C4-2B (cell line): ENCODE data around the gene PAK2.

Experiments
- H3K27ac ChIP-seq: fragments of 450-650 bp; 2 replicates; pipeline ENCODE4 v1.5.1; 2017
- ZFX ChIP-seq: fragments of 450-650 bp; IDR thresholded peaks from 2 replicates; pipeline ENCODE4 v1.6.1; 2017
- TF ChIP-seq, protein P1 (sequence below): fragments of 450-650 bp; conservative IDR thresholded peaks from 2 replicates; pipeline ENCODE4 v1.5.1; 2017; ENCODE audit warnings: mild to moderate bottlenecking

Gene PAK2

DNA sequence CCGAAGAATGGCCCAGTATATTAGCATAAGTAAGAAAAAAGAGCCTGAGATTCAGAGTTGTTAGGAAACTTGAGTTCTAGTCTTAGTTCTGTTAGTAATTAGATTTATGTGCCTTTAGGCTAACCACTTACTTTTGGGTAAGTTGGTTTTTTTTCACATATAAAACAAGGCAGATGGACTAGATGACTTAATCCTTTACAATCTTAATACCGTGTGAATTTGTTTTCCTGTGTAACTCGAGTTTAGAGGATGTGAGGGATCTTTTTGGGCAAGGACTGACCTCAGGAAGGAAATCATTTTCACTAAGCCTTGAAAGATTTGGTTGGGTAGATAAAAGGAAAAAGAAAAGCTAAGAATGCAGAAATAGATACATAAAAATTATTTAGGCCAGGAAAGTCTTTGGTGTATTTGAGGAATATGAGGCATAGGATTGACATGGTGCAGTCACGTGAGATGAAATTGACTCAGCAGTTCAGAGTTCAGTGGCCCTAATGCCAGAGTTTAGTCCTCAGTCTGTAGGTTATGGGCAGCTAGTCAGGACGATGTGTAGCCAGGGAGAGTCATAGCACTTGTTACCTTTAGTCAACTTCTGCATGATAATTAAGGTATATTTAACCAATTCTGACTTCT is 34.6 kb downstream of the PAK2 start:
- H3K27ac ChIP-seq = no peak overlapping the region

DNA sequence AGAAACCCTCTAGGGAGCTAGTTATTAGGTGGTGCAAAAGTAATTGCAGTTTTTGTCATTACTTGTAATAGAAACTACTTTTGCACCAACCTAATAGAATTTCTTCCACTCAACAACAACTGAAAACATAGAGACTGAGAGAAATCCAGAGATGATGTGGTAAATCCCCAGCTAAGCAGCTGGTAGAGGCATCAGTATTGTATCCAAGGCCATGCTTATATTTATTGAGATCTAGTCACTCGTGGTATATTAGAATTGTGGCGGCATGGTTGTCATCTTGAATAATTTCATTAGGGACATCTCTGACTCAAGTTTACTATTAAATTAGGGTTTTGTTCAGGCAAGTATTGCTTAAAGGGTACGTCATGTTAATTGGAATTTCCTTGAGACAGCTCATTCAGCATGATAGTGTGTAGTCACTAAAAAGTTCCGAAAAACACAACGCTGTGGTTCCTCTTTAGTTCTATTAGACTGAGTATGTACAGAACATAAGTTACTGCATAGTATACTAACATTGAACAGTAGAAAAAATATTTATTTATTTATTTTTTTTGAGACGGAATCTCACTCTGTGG is 35.3 kb downstream of the PAK2 start:
- H3K27ac ChIP-seq = no peak overlapping the region
- TF ChIP-seq, protein P1, sequence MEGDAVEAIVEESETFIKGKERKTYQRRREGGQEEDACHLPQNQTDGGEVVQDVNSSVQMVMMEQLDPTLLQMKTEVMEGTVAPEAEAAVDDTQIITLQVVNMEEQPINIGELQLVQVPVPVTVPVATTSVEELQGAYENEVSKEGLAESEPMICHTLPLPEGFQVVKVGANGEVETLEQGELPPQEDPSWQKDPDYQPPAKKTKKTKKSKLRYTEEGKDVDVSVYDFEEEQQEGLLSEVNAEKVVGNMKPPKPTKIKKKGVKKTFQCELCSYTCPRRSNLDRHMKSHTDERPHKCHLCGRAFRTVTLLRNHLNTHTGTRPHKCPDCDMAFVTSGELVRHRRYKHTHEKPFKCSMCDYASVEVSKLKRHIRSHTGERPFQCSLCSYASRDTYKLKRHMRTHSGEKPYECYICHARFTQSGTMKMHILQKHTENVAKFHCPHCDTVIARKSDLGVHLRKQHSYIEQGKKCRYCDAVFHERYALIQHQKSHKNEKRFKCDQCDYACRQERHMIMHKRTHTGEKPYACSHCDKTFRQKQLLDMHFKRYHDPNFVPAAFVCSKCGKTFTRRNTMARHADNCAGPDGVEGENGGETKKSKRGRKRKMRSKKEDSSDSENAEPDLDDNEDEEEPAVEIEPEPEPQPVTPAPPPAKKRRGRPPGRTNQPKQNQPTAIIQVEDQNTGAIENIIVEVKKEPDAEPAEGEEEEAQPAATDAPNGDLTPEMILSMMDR = no peak
- no peak for TF ChIP-seq ZFX

More for the DNA sequence above, 34.6 kb downstream of the PAK2 start:
- no peak for TF ChIP-seq ZFX
- TF ChIP-seq, protein P1 = no peak

DNA sequence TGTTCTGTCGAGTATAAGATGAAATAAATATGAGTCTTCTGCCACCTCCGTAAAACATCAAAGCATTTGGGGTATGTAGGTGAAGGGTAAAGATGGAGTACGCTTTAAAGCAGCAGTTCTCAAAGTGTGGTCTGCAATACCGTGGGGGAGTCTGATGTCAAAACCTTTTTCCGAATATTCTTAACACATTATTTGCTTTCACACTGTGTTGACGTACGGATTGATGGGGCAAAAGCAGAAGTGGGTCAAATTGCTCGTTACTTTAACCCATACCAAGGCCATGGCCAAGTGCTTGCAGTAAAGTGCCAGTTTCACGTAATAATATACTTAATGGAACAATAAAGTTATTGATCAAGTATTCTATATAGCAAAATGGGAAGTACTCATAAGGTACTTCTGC is 36.3 kb downstream of the PAK2 start:
- TF ChIP-seq, protein P1 = no peak
- no peak overlapping the region for H3K27ac ChIP-seq

DNA sequence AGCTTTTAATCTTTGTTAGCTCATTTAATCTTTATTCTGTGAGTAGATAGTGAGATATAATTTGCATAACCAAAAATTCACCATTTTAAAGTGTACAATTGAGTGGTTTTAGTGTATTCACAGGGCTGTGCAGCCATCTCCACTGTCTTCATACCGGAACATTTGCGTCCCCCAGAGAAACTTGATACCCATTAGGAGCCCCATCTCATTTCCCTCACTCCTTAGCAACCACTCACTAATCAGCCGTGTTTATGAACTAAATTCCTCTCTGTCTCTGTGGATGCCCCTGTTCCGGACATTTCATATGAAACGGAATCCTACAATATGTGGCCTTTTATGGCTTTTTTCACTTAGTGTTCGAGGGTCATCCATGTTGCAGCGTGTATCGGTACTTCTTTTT is 38.2 kb downstream of the PAK2 start:
- TF ChIP-seq, protein P1 = no peak
- TF ChIP-seq ZFX = no peak
- no peak overlapping the region for H3K27ac ChIP-seq

DNA sequence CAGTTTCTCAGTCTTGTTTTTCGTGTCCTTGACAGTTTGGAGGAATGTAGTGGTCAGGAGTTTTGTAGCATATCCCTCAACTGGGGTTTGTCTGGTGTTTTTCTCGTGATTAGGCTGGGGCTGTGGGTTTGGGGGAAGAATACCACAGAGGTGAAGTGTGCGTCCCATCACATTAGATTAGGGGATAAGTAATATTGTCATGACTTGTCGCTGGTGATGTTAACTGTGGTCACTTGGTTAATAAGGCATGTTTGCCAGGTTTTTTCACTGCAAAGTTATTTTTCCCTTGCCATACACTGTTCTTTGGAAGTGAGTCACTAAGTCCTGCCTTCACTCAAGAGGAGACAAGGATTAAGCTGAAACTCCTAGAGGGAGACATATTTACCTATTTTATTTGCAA is 39.1 kb downstream of the PAK2 start:
- H3K27ac ChIP-seq = no peak overlapping the region
- no peak for TF ChIP-seq ZFX
- TF ChIP-seq, protein P1 = no peak

DNA sequence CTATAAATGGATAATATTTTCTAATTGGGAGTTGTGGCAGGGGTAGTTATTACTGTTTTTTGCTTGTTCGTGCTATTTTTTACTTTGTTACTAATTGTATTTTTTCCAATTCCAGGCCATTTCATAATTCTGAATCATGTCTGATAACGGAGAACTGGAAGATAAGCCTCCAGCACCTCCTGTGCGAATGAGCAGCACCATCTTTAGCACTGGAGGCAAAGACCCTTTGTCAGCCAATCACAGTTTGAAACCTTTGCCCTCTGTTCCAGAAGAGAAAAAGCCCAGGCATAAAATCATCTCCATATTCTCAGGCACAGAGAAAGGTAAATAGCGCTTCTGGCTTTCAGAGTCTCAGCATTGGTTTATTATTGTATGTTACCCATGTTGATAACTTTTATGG is 42.9 kb downstream of the PAK2 start:
- no peak for TF ChIP-seq ZFX
- TF ChIP-seq, protein P1 = no peak
- H3K27ac ChIP-seq = no peak overlapping the region

DNA sequence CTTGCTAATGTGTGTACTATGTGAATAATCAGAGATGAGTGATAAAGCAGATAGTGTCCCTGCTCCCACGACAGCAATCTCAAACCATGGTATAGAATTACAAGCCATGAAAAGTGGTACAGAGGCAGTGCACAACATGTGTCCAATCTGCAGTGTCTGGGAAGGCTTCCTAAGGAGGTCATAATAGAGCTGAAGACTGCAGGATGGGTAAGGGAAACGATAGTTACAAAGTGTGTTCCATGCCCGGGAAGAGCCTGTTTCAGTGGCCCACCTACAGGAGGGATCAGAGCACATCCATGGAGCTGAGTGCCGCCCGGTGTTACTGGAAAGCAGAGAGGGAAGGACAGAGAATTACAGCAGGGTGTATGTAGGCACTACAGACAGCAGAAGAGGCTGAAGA is 48.9 kb downstream of the PAK2 start:
- peak overlapping the region; percentile 11; the same call in 1 of the 2 replicates for H3K27ac ChIP-seq
- TF ChIP-seq ZFX = no peak
- TF ChIP-seq, protein P1 = no peak
